PFSK-1 (cell line): Measurements from ENCODE around the gene FAIM2.

Experiments used
- REST ChIP-seq, 2 experiments: IDR thresholded peaks; 2 replicates each; pipeline versions ENCODE4 v1.6.1 to v1.8.0; 2011 to 2012; ENCODE audit warnings: low read depth in 2 of 2, low read length in 2 of 2, control low read depth in 1 of 2, inconsistent platforms in 1 of 2, mild to moderate bottlenecking in 1 of 2, moderate library complexity in 1 of 2; ENCODE audit not compliant: insufficient read depth in 1 of 2
- SIN3A ChIP-seq: IDR thresholded peaks from 2 replicates; pipeline ENCODE4 v1.6.1; 2012; ENCODE audit warnings: mild to moderate bottlenecking, low read length, moderate library complexity, borderline replicate concordance; ENCODE audit not compliant: insufficient read depth
- TAF1 ChIP-seq: IDR thresholded peaks from 2 replicates; pipeline ENCODE4 v1.6.1; 2012; ENCODE audit warnings: low read length, control low read depth, borderline replicate concordance; ENCODE audit not compliant: insufficient read depth

- TF ChIP-seq SIN3A (no peak), TAF1 (no peak), REST (IDR thresholded peaks at IDR 0.05; ENCODE audit: insufficient read depth in 1 of 2, low read depth in 2 of 2, low read length in 2 of 2) (no peak)
Observed at GRCh38 chr12:49917788-49918173, 14.1 kb upstream of the FAIM2 start.
